HCT116 (cell line): ENCODE results near the gene GPC1. TPM values are rescaled to one million over a fixed set of nuclear protein-coding genes. Genes with fewer than 3 reads are reported as not detected.

ENCODE experiments used
- ATAC-seq: fragments of 200-7000 bp; cut with Tn5 transposase; 2 replicates; pipeline ENCODE4 v1.9.1; 2020; ENCODE audit warnings: mild to moderate bottlenecking, moderate library complexity
- BruUV-seq: library from RNA; stranded (reverse); fragments of 400-500 nt; replicated peaks from 2 replicates; lab custom pipeline; 2021; lab: Mats Ljungman, UMichigan
- CTCF ChIA-PET: fragments of 300-600 bp; sonication (Branson Sonifier 250); formaldehyde crosslinking; loops from one replicate; lab custom pipeline; 2021; ENCODE audit warnings: antibody characterized with exemption; lab: Charles Lee
- POLR2A ChIA-PET: fragments of 300-600, 350-600 bp; sonication (Branson Sonifier 250); formaldehyde crosslinking; loops from one replicate; lab custom pipeline; 2021; ENCODE audit warnings: antibody characterized with exemption; lab: Charles Lee
- RAD21 ChIA-PET, 2 experiments: fragments of 300-600 bp; sonication (Branson Sonifier 250); formaldehyde crosslinking; loops; one replicate each; lab custom pipeline; 2023; ENCODE audit warnings: low total read pairs in 2 of 2; ENCODE audit not compliant: uncharacterized antibody in 2 of 2, unreplicated experiment in 2 of 2, low non-redundant PET in 1 of 2; lab: Charles Lee
- DNase-seq: peaks from one replicate; pipeline ENCODE4 v3.0.0-alpha.2; 2010; ENCODE audit warnings: low read depth, low spot score
- H2AFZ ChIP-seq: fragments of 200-600 bp; shearing (Covaris generic), sonication (generic); 2 replicates; pipeline ENCODE4 v1.6.1; 2017; ENCODE audit warnings: low read depth, mixed run types, mixed read lengths, antibody characterized with exemption, low read length; ENCODE audit not compliant: poor library complexity, severe bottlenecking
- H3K27ac ChIP-seq: 2 replicates; pipeline ENCODE4 v1.5.1; 2012; ENCODE audit warnings: low read depth, low read length
- H3K27me3 ChIP-seq: fragments of 200-600 bp; sonication (generic); 2 replicates; pipeline ENCODE4 v1.6.1; 2016; ENCODE audit warnings: mixed run types, low read length, mixed read lengths; ENCODE audit not compliant: insufficient read depth
- H3K36me3 ChIP-seq, 2 experiments: fragments of 200-500 bp in 1 of 2; fragments of 200-600 bp in 1 of 2; sonication (Bioruptor generic) in 1 of 2; sonication (generic) in 1 of 2; 2 replicates each; pipeline versions ENCODE4 v1.5.1 to v1.6.1; 2014 to 2016; ENCODE audit warnings: low read length in 2 of 2, inconsistent platforms in 1 of 2, mixed read lengths in 1 of 2, mixed run types in 1 of 2; ENCODE audit not compliant: insufficient read depth in 2 of 2, control insufficient read depth in 1 of 2
- H3K4me1 ChIP-seq, 2 experiments: fragments of 200-600 bp in 1 of 2; sonication (generic) in 1 of 2; 2 replicates each; pipeline versions ENCODE4 v1.5.1 to v1.6.1; 2012 to 2017; ENCODE audit warnings: low read length in 2 of 2, inconsistent platforms in 1 of 2, mild to moderate bottlenecking in 1 of 2, mixed read lengths in 1 of 2, mixed run types in 1 of 2, moderate library complexity in 1 of 2; ENCODE audit not compliant: insufficient read depth in 2 of 2, control insufficient read depth in 1 of 2
- H3K4me2 ChIP-seq: fragments of 200-600 bp; sonication (generic); 2 replicates; pipeline ENCODE4 v1.6.1; 2017; ENCODE audit warnings: mixed run types, low read length, mixed read lengths
- H3K4me3 ChIP-seq, 2 experiments: fragments of 200-600 bp in 1 of 2; sonication (generic) in 1 of 2; replicated peaks in 1 of 2; 2 replicates each; pipeline ENCODE4 v1.5.1; 2011 to 2016; ENCODE audit warnings: low read length in 2 of 2, control low read depth in 1 of 2, low read depth in 1 of 2, mild to moderate bottlenecking in 1 of 2, mixed read lengths in 1 of 2, mixed run types in 1 of 2
- H3K79me2 ChIP-seq: fragments of 200-600 bp; sonication (generic); 2 replicates; pipeline ENCODE4 v1.6.1; 2017; ENCODE audit warnings: mild to moderate bottlenecking, mixed run types, low read length, moderate library complexity, mixed read lengths; ENCODE audit not compliant: insufficient read depth
- H3K9ac ChIP-seq: fragments of 200-600 bp; sonication (generic); 2 replicates; pipeline ENCODE4 v1.6.1; 2016; ENCODE audit warnings: low read length, mixed read lengths
- H3K9me2 ChIP-seq: fragments of 200-600 bp; sonication (generic), shearing (Covaris generic); 2 replicates; pipeline ENCODE4 v1.6.1; 2017; ENCODE audit warnings: mixed run types, mild to moderate bottlenecking, moderate library complexity; ENCODE audit not compliant: insufficient read depth
- H3K9me3 ChIP-seq, 2 experiments: fragments of 200-500 bp in 1 of 2; fragments of 200-600 bp in 1 of 2; sonication (Bioruptor generic) in 1 of 2; sonication (generic) in 1 of 2; 2 replicates each; pipeline ENCODE4 v1.6.1; 2014 to 2017; ENCODE audit warnings: low read length in 2 of 2, mixed read lengths in 2 of 2, inconsistent platforms in 1 of 2, low read depth in 1 of 2, mild to moderate bottlenecking in 1 of 2, mixed run types in 1 of 2, moderate library complexity in 1 of 2; ENCODE audit not compliant: control insufficient read depth in 1 of 2, insufficient read depth in 1 of 2
- H4K20me1 ChIP-seq: fragments of 200-600 bp; sonication (generic), shearing (Covaris generic); 2 replicates; pipeline ENCODE4 v1.6.1; 2017; ENCODE audit warnings: mixed run types, mild to moderate bottlenecking, moderate library complexity; ENCODE audit not compliant: insufficient read depth
- CEBPB ChIP-seq: IDR thresholded peaks from 2 replicates; pipeline ENCODE4 v1.6.1; 2012; ENCODE audit warnings: low read depth
- EGR1 ChIP-seq: IDR thresholded peaks from 2 replicates; pipeline ENCODE4 v1.6.1; 2012; ENCODE audit warnings: low read depth
- EZH2phosphoT487 ChIP-seq: fragments of 200-600 bp; IDR thresholded peaks from 2 replicates; pipeline ENCODE4 v1.6.1; 2018; ENCODE audit warnings: antibody characterized with exemption, borderline replicate concordance
- JUND ChIP-seq: IDR thresholded peaks from 2 replicates; pipeline ENCODE4 v1.6.1; 2012
- POLR2AphosphoS5 ChIP-seq: IDR thresholded peaks from 2 replicates; pipeline ENCODE4 v1.6.1; 2011; ENCODE audit warnings: mild to moderate bottlenecking, low read depth, low read length, moderate library complexity
- SP1 ChIP-seq: IDR thresholded peaks from 2 replicates; pipeline ENCODE4 v1.6.1; 2012; ENCODE audit warnings: low read depth
- YY1 ChIP-seq: IDR thresholded peaks from 2 replicates; pipeline ENCODE4 v1.6.1; 2011; ENCODE audit warnings: low read length, low read depth, moderate library complexity, mild to moderate bottlenecking; ENCODE audit not compliant: insufficient replicate concordance; ENCODE audit errors: extremely low read depth
- intact Hi-C: fragments of 100-400 bp; cut with micrococcal nuclease; formaldehyde crosslinking; loops from 2 replicates; pipeline ENCODE4 v1.10.0; 2022
- total RNA-seq: library from RNA; stranded (reverse); gene quantifications from one replicate; pipeline ENCODE4 v1.2.1, GENCODE V29; 2021; ENCODE audit not compliant: unreplicated experiment
- TF ChIP-seq, protein P1 (sequence below): IDR thresholded peaks from 2 replicates; pipeline ENCODE4 v1.6.1; 2012; ENCODE audit warnings: low read depth
- TF ChIP-seq, protein P2 (sequence below): IDR thresholded peaks from 2 replicates; pipeline ENCODE4 v1.6.1; 2012
- TF ChIP-seq, protein P3 (sequence below): IDR thresholded peaks from 2 replicates; pipeline ENCODE4 v1.6.1; 2011; ENCODE audit warnings: mild to moderate bottlenecking, low read length, moderate library complexity; ENCODE audit not compliant: insufficient replicate concordance; ENCODE audit errors: extremely low read depth

The GPC1 gene
- total RNA-seq, 1 experiment from 2014 or later = 79.1 TPM

DNA sequence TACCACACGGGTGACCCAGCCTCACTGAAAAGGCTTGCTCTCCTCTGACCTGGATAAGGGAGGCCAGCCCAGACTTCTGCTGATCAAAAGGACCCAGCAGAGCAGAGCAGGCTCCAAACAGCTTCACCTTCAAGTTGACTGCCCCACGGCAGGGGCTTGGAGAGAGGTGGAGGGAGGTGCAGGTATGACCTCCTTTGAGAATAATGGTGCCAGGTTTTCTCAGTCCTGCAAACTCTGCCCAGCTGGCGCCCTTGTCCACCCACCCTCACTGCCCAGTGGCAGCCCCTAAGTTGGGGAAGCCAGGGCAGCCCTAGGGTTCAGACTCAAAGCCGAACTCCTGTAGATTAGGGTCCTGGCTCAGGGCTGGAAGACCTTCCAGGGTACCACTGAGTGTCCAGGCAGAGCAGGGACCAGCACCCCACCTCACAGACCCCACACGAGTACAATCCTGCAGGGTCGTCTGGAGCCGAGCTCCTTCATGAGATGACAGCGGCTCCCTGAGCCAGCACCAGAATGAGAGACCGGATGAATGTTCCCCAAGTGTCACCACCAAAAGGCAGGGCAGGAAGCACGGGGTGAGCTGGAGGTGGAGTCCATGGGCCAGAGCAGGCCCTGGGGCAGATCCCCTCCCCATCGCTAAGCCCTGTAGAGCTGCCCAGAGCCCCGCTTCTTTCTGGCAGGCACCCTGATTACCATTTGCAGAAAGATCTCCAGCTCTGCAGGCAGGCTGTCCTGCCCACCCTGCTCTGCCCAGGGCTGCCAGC, 3.6 kb upstream of the GPC1 start:
- TF ChIP-seq POLR2AphosphoS5 (no peak), EZH2phosphoT487 (no peak), YY1 (no peak), JUND (no peak), CEBPB (no peak), SP1 (no peak), EGR1 (no peak)
- TF ChIP-seq, protein P1, sequence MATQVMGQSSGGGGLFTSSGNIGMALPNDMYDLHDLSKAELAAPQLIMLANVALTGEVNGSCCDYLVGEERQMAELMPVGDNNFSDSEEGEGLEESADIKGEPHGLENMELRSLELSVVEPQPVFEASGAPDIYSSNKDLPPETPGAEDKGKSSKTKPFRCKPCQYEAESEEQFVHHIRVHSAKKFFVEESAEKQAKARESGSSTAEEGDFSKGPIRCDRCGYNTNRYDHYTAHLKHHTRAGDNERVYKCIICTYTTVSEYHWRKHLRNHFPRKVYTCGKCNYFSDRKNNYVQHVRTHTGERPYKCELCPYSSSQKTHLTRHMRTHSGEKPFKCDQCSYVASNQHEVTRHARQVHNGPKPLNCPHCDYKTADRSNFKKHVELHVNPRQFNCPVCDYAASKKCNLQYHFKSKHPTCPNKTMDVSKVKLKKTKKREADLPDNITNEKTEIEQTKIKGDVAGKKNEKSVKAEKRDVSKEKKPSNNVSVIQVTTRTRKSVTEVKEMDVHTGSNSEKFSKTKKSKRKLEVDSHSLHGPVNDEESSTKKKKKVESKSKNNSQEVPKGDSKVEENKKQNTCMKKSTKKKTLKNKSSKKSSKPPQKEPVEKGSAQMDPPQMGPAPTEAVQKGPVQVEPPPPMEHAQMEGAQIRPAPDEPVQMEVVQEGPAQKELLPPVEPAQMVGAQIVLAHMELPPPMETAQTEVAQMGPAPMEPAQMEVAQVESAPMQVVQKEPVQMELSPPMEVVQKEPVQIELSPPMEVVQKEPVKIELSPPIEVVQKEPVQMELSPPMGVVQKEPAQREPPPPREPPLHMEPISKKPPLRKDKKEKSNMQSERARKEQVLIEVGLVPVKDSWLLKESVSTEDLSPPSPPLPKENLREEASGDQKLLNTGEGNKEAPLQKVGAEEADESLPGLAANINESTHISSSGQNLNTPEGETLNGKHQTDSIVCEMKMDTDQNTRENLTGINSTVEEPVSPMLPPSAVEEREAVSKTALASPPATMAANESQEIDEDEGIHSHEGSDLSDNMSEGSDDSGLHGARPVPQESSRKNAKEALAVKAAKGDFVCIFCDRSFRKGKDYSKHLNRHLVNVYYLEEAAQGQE = no peak
- TF ChIP-seq, protein P2, sequence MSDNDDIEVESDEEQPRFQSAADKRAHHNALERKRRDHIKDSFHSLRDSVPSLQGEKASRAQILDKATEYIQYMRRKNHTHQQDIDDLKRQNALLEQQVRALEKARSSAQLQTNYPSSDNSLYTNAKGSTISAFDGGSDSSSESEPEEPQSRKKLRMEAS = no peak
- TF ChIP-seq, protein P3, sequence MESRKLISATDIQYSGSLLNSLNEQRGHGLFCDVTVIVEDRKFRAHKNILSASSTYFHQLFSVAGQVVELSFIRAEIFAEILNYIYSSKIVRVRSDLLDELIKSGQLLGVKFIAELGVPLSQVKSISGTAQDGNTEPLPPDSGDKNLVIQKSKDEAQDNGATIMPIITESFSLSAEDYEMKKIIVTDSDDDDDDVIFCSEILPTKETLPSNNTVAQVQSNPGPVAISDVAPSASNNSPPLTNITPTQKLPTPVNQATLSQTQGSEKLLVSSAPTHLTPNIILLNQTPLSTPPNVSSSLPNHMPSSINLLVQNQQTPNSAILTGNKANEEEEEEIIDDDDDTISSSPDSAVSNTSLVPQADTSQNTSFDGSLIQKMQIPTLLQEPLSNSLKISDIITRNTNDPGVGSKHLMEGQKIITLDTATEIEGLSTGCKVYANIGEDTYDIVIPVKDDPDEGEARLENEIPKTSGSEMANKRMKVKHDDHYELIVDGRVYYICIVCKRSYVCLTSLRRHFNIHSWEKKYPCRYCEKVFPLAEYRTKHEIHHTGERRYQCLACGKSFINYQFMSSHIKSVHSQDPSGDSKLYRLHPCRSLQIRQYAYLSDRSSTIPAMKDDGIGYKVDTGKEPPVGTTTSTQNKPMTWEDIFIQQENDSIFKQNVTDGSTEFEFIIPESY = no peak
- Histone ChIP-seq H4K20me1 (no peaks in the 10 kb centered on the region), H3K36me3 (no peaks in the 10 kb centered on the region), H3K9ac (no peak overlapping the region), H3K27ac (no peak overlapping the region), H3K4me1 (peaks cover 17 to 43% of the 10 kb centered on the region in 2 experiments), H3K9me2 (no peaks in the 10 kb centered on the region), H3K9me3 (no peaks in the 10 kb centered on the region), H3K27me3 (no peaks in the 10 kb centered on the region), H3K79me2 (peaks cover 18% of the 10 kb centered on the region), H2AFZ (no peak overlapping the region), H3K4me2 (no peak overlapping the region), H3K4me3 (no peak overlapping the region)
- POLR2A ChIA-PET = no interaction called here
- CTCF ChIA-PET = interaction anchor here (1.3 kb wide), 1 partner anchor 198 kb away, joined by 3 read pairs; no protein-coding TSS in a partner anchor
- no TSS peak for BruUV-seq
- ATAC-seq (no peak), DNase-seq (no peak)
- RAD21 ChIA-PET = interaction anchor here in 1 of 2 experiments (0.9 kb wide), 2 partner anchors 45 to 198 kb away, joined by 4 read pairs; no protein-coding TSS in a partner anchor
- intact Hi-C loops = loop anchor here (10.0 kb wide), 1 partner anchor 137 kb away; no protein-coding TSS in a partner anchor
